ENCODE results near the gene CYB5D1.

CYB5D1 gene

GRCh38 chr17:7856011-7856810 is 1.6 kb upstream of the CYB5D1 start:
- Histone ChIP-seq H2BK12ac (ENCODE audit: low read length in 2 of 2) (no peak overlapping the region), H2BK120ac (ENCODE audit: low read depth, low read length) (peak overlapping the region; percentile 12), H3K4me1 (ENCODE audit: control insufficient read depth, insufficient read depth, low read depth, low read length) (peaks cover 37% of the 10 kb centered on the region), H3K4me3 (ENCODE audit: insufficient read depth in 1 of 2, low read depth in 1 of 2, low read length in 2 of 2) (peak overlapping the region; percentile 56 to 94), H2AK5ac (ENCODE audit: low read length, severe bottlenecking) (no peak overlapping the region), H3K23ac (ENCODE audit: low read length in 2 of 2) (no peak overlapping the region), H3K18ac (ENCODE audit: low read depth in 1 of 2, low read length in 2 of 2) (peak overlapping the region; percentile 8 to 22), H2BK5ac (ENCODE audit: low read depth, low read length, poor library complexity, severe bottlenecking) (no peak overlapping the region), H4K91ac (ENCODE audit: low read length) (no peak overlapping the region), H3K9me3 (ENCODE audit: control insufficient read depth, low read length) (no peaks in the 10 kb centered on the region), H3K9ac (ENCODE audit: low read length) (peak overlapping the region; percentile 96), H3K27ac (ENCODE audit: low read length, poor library complexity, severe bottlenecking) (peak overlapping the region; percentile 57), H3K14ac (ENCODE audit: low read length in 2 of 2) (no peak overlapping the region), H3K4ac (ENCODE audit: low read depth in 1 of 2, low read length in 2 of 2) (peak overlapping the region; percentile 2 to 15), H3K4me2 (ENCODE audit: low read length, poor library complexity, severe bottlenecking) (peak overlapping the region; percentile 77), H3K36me3 (ENCODE audit: control insufficient read depth in 1 of 2, insufficient read depth in 2 of 2, low read depth in 1 of 2, low read length in 2 of 2) (peaks cover 34 to 42% of the 10 kb centered on the region in 2 experiments), H3K79me1 (replicated peaks; ENCODE audit: low read length, poor library complexity, severe bottlenecking) (peaks cover 38% of the 10 kb centered on the region), H2AFZ (ENCODE audit: low read depth, low read length) (no peak overlapping the region), H3K27me3 (ENCODE audit: control insufficient read depth in 1 of 2, insufficient read depth in 1 of 2, low read length in 2 of 2) (no peaks in the 10 kb centered on the region), H2BK15ac (ENCODE audit: low read depth, poor library complexity, severe bottlenecking) (no peak overlapping the region), H4K8ac (ENCODE audit: low read length) (no peak overlapping the region)
- DNase-seq, result no peak
- 10% methylated on average over 26 of the region's 29 CpGs for WGBS

GRCh38 chr17:7856811-7857712 is 741 bp upstream of the CYB5D1 start, which contains the start of gene NAA38:
Gene NAA38 (minus strand): TSS chr17:7857559. CDS start chr17:7857463, 96 bp downstream.
- Histone ChIP-seq H3K4me1 (ENCODE audit: control insufficient read depth, insufficient read depth, low read depth, low read length) (peaks cover 31% of the 10 kb centered on the region), H3K9me3 (ENCODE audit: control insufficient read depth, low read length) (no peaks in the 10 kb centered on the region), H2AK5ac (ENCODE audit: low read length, severe bottlenecking) (no peak within 1 kb of the TSS), H4K8ac (ENCODE audit: low read length) (peak within 1 kb of the TSS; percentile 100), H3K27me3 (ENCODE audit: control insufficient read depth in 1 of 2, insufficient read depth in 1 of 2, low read length in 2 of 2) (no peaks in the 10 kb centered on the region), H2BK120ac (ENCODE audit: low read depth, low read length) (peak within 1 kb of the TSS; percentile 85), H2BK15ac (ENCODE audit: low read depth, poor library complexity, severe bottlenecking) (peak within 1 kb of the TSS; percentile 98), H3K4me2 (ENCODE audit: low read length, poor library complexity, severe bottlenecking) (peak within 1 kb of the TSS; percentile 91), H3K4me3 (ENCODE audit: insufficient read depth in 1 of 2, low read depth in 1 of 2, low read length in 2 of 2) (peak within 1 kb of the TSS; percentile 75 to 94), H3K4ac (ENCODE audit: low read depth in 1 of 2, low read length in 2 of 2) (peak within 1 kb of the TSS; percentile 86 to 96), H3K23ac (ENCODE audit: low read length in 2 of 2) (no peak within 1 kb of the TSS), H4K91ac (ENCODE audit: low read length) (peak within 1 kb of the TSS; percentile 99), H3K36me3 (ENCODE audit: control insufficient read depth in 1 of 2, insufficient read depth in 2 of 2, low read depth in 1 of 2, low read length in 2 of 2) (peaks cover 25 to 44% of the 10 kb centered on the region in 2 experiments), H3K27ac (ENCODE audit: low read length, poor library complexity, severe bottlenecking) (peak within 1 kb of the TSS; percentile 100), H3K9ac (ENCODE audit: low read length) (peak within 1 kb of the TSS; percentile 96), H3K18ac (ENCODE audit: low read depth in 1 of 2, low read length in 2 of 2) (peak within 1 kb of the TSS; percentile 95 to 97), H2AFZ (ENCODE audit: low read depth, low read length) (peak within 1 kb of the TSS; percentile 95), H2BK5ac (ENCODE audit: low read depth, low read length, poor library complexity, severe bottlenecking) (peak within 1 kb of the TSS; percentile 58), H3K79me1 (replicated peaks; ENCODE audit: low read length, poor library complexity, severe bottlenecking) (peaks cover 43% of the 10 kb centered on the region), H3K14ac (ENCODE audit: low read length in 2 of 2) (peak within 1 kb of the TSS in 1 of 2 experiments; percentile 81), H2BK12ac (ENCODE audit: low read length in 2 of 2) (peak within 1 kb of the TSS; percentile 14 to 17)
- WGBS, result 1% methylated on average over 64 of the region's 64 CpGs
- peak; percentile 100 for DNase-seq

- Histone ChIP-seq H4K91ac (ENCODE audit: low read length) (peak overlapping the region; percentile 20), H3K27me3 (ENCODE audit: control insufficient read depth in 1 of 2, insufficient read depth in 1 of 2, low read length in 2 of 2) (no peaks in the 10 kb centered on the region), H2BK120ac (ENCODE audit: low read depth, low read length) (peak overlapping the region; percentile 21), H3K79me1 (replicated peaks; ENCODE audit: low read length, poor library complexity, severe bottlenecking) (peaks cover 34% of the 10 kb centered on the region), H3K4ac (ENCODE audit: low read depth in 1 of 2, low read length in 2 of 2) (no peak overlapping the region), H2AFZ (ENCODE audit: low read depth, low read length) (peak overlapping the region; percentile 56), H3K9ac (ENCODE audit: low read length) (peak overlapping the region; percentile 96), H4K8ac (ENCODE audit: low read length) (peak overlapping the region; percentile 71), H3K14ac (ENCODE audit: low read length in 2 of 2) (peak overlapping the region in 1 of 2 experiments; percentile 81), H2BK15ac (ENCODE audit: low read depth, poor library complexity, severe bottlenecking) (no peak overlapping the region), H2BK5ac (ENCODE audit: low read depth, low read length, poor library complexity, severe bottlenecking) (no peak overlapping the region), H3K4me3 (ENCODE audit: insufficient read depth in 1 of 2, low read depth in 1 of 2, low read length in 2 of 2) (peak overlapping the region; percentile 75 to 94), H2AK5ac (ENCODE audit: low read length, severe bottlenecking) (no peak overlapping the region), H3K36me3 (ENCODE audit: control insufficient read depth in 1 of 2, insufficient read depth in 2 of 2, low read depth in 1 of 2, low read length in 2 of 2) (peaks cover 13 to 39% of the 10 kb centered on the region in 2 experiments), H3K18ac (ENCODE audit: low read depth in 1 of 2, low read length in 2 of 2) (peak overlapping the region in 1 of 2 experiments; percentile 40), H2BK12ac (ENCODE audit: low read length in 2 of 2) (no peak overlapping the region), H3K27ac (ENCODE audit: low read length, poor library complexity, severe bottlenecking) (peak overlapping the region; percentile 100), H3K9me3 (ENCODE audit: control insufficient read depth, low read length) (no peaks in the 10 kb centered on the region), H3K23ac (ENCODE audit: low read length in 2 of 2) (no peak overlapping the region), H3K4me2 (ENCODE audit: low read length, poor library complexity, severe bottlenecking) (peak overlapping the region; percentile 91), H3K4me1 (ENCODE audit: control insufficient read depth, insufficient read depth, low read depth, low read length) (peaks cover 28% of the 10 kb centered on the region)
- DNase-seq, result peak; percentile 79
- WGBS, result 33% methylated on average over 20 of the region's 20 CpGs
Observed at GRCh38 chr17:7858522-7858810, 663 bp downstream of the CYB5D1 start.

- Histone ChIP-seq H3K23ac (ENCODE audit: low read length in 2 of 2) (no peak overlapping the region), H3K27me3 (ENCODE audit: control insufficient read depth in 1 of 2, insufficient read depth in 1 of 2, low read length in 2 of 2) (no peaks in the 10 kb centered on the region), H3K4me2 (ENCODE audit: low read length, poor library complexity, severe bottlenecking) (peak overlapping the region; percentile 91), H2BK120ac (ENCODE audit: low read depth, low read length) (no peak overlapping the region), H2BK5ac (ENCODE audit: low read depth, low read length, poor library complexity, severe bottlenecking) (no peak overlapping the region), H3K4ac (ENCODE audit: low read depth in 1 of 2, low read length in 2 of 2) (no peak overlapping the region), H2AFZ (ENCODE audit: low read depth, low read length) (no peak overlapping the region), H3K18ac (ENCODE audit: low read depth in 1 of 2, low read length in 2 of 2) (no peak overlapping the region), H3K9ac (ENCODE audit: low read length) (peak overlapping the region; percentile 96), H3K4me3 (ENCODE audit: insufficient read depth in 1 of 2, low read depth in 1 of 2, low read length in 2 of 2) (peak overlapping the region in 1 of 2 experiments; percentile 94), H2AK5ac (ENCODE audit: low read length, severe bottlenecking) (no peak overlapping the region), H3K4me1 (ENCODE audit: control insufficient read depth, insufficient read depth, low read depth, low read length) (peaks cover 27% of the 10 kb centered on the region), H2BK12ac (ENCODE audit: low read length in 2 of 2) (no peak overlapping the region), H2BK15ac (ENCODE audit: low read depth, poor library complexity, severe bottlenecking) (no peak overlapping the region), H3K27ac (ENCODE audit: low read length, poor library complexity, severe bottlenecking) (no peak overlapping the region), H4K91ac (ENCODE audit: low read length) (no peak overlapping the region), H3K79me1 (replicated peaks; ENCODE audit: low read length, poor library complexity, severe bottlenecking) (peaks cover 37% of the 10 kb centered on the region), H3K9me3 (ENCODE audit: control insufficient read depth, low read length) (no peaks in the 10 kb centered on the region), H3K36me3 (ENCODE audit: control insufficient read depth in 1 of 2, insufficient read depth in 2 of 2, low read depth in 1 of 2, low read length in 2 of 2) (peaks cover 11 to 44% of the 10 kb centered on the region in 2 experiments), H4K8ac (ENCODE audit: low read length) (no peak overlapping the region), H3K14ac (ENCODE audit: low read length in 2 of 2) (no peak overlapping the region)
- no peak for DNase-seq
- 96% methylated on average over 8 of the region's 8 CpGs for WGBS
Observed at GRCh38 chr17:7859028-7859427, 1.2 kb downstream of the CYB5D1 start.
